ENCODE data around the gene PTBP3. TPM values are rescaled to one million over a fixed set of nuclear protein-coding genes. Genes with fewer than 3 reads are reported as not detected.
"Not testable (repeated sequence)": the region's sequence is repeated elsewhere in the genome, so short reads cannot be mapped to it uniquely, and the experiment has no call there.

PTBP3 gene
- total and polyA plus RNA-seq, 2 experiments from 2014 or later, result 14.7 to 26.5 TPM

- no peaks in the 10 kb centered on the region for H4K20me1 ChIP-seq (ENCODE audit: insufficient read depth)
- DNase-seq, result no peak
- H3K27me3 ChIP-seq (replicated peaks; ENCODE audit: insufficient read depth), result no peaks in the 10 kb centered on the region
- H2AFZ ChIP-seq, result no peak overlapping the region
- peaks cover 4% of the 10 kb centered on the region for H3K9me3 ChIP-seq (ENCODE audit: low read depth)
- TF ChIP-seq EZH2phosphoT487 (IDR thresholded peaks at IDR 0.05; ENCODE audit: insufficient read depth, low read depth) (no peak), EZH2 (IDR thresholded peaks at IDR 0.05; ENCODE audit: insufficient read depth, poor library complexity, severe bottlenecking) (no peak)
- no peak overlapping the region for H3K4me3 ChIP-seq
- H3K9ac ChIP-seq, result no peak overlapping the region
- 93 to 99% methylated on average over 6 of the region's 6 CpGs for WGBS, 2 experiments (ENCODE audit: low coverage in 1 of 2, low lambda C conversion rate in 2 of 2, missing lambda C conversion rate in 2 of 2)
- H3K79me2 ChIP-seq (ENCODE audit: insufficient read depth), result peaks cover 98% of the 10 kb centered on the region
- H3K4me2 ChIP-seq (ENCODE audit: unreplicated experiment), result no peak overlapping the region
- H3K36me3 ChIP-seq (ENCODE audit: low read depth), result peaks cover 10% of the 10 kb centered on the region
- no peak overlapping the region for H3K27ac ChIP-seq
- H3K9me2 ChIP-seq (ENCODE audit: insufficient read depth), result no peaks in the 10 kb centered on the region
- no peaks in the 10 kb centered on the region for H3K4me1 ChIP-seq (ENCODE audit: insufficient read depth)
- H3F3A ChIP-seq (ENCODE audit: insufficient read depth), result no peaks in the 10 kb centered on the region
- in situ Hi-C loops (cut with MboI), result no loop called here
Measured at GRCh38 chr9:112283582-112284253, 49.7 kb downstream of the PTBP3 start.

- H4K20me1 ChIP-seq (ENCODE audit: insufficient read depth); H3K27ac ChIP-seq; H2AFZ ChIP-seq; H3K36me3 ChIP-seq (ENCODE audit: low read depth); H3K9me3 ChIP-seq (ENCODE audit: low read depth); H3K27me3 ChIP-seq (replicated peaks; ENCODE audit: insufficient read depth); H3K9me2 ChIP-seq (ENCODE audit: insufficient read depth); DNase-seq; H3K4me2 ChIP-seq (ENCODE audit: unreplicated experiment); H3K4me1 ChIP-seq (ENCODE audit: insufficient read depth); H3K4me3 ChIP-seq; H3K9ac ChIP-seq; H3F3A ChIP-seq (ENCODE audit: insufficient read depth); in situ Hi-C loops (cut with MboI): not testable (repeated sequence)
- peaks cover 98% of the 10 kb centered on the region for H3K79me2 ChIP-seq (ENCODE audit: insufficient read depth)
- WGBS, 2 experiments (ENCODE audit: low coverage in 1 of 2, low lambda C conversion rate in 2 of 2, missing lambda C conversion rate in 2 of 2), result 95 to 97% methylated on average over 3 of the region's 3 CpGs
Measured at GRCh38 chr9:112282841-112283240, 50.6 kb downstream of the PTBP3 start.

- Histone ChIP-seq H3K4me1 (ENCODE audit: insufficient read depth) (no peaks in the 10 kb centered on the region), H3F3A (ENCODE audit: insufficient read depth) (no peaks in the 10 kb centered on the region), H3K4me2 (ENCODE audit: unreplicated experiment) (no peak overlapping the region), H4K20me1 (ENCODE audit: insufficient read depth) (no peaks in the 10 kb centered on the region), H3K4me3 (no peak overlapping the region), H3K9ac (no peak overlapping the region), H3K27me3 (replicated peaks; ENCODE audit: insufficient read depth) (no peaks in the 10 kb centered on the region), H3K36me3 (ENCODE audit: low read depth) (no peaks in the 10 kb centered on the region; the same call in 1 of the 2 replicates), H3K27ac (no peak overlapping the region), H2AFZ (no peak overlapping the region), H3K9me2 (ENCODE audit: insufficient read depth) (no peaks in the 10 kb centered on the region), H3K9me3 (ENCODE audit: low read depth) (peaks cover 4% of the 10 kb centered on the region), H3K79me2 (ENCODE audit: insufficient read depth) (peaks cover 98% of the 10 kb centered on the region)
- in situ Hi-C loops (cut with MboI), result no loop called here
- 96 to 98% methylated on average over 2 of the region's 2 CpGs for whole genome bisulfite sequencing, 2 experiments (ENCODE audit: low coverage in 1 of 2, low lambda C conversion rate in 2 of 2, missing lambda C conversion rate in 2 of 2)
- TF ChIP-seq EZH2phosphoT487 (IDR thresholded peaks at IDR 0.05; ENCODE audit: insufficient read depth, low read depth) (no peak), EZH2 (IDR thresholded peaks at IDR 0.05; ENCODE audit: insufficient read depth, poor library complexity, severe bottlenecking) (no peak)
- no peak for DNase-seq
Measured at GRCh38 chr9:112280904-112281303, 52.5 kb downstream of the PTBP3 start.

- Histone ChIP-seq H3K79me2 (ENCODE audit: insufficient read depth) (peaks cover 99% of the 10 kb centered on the region), H3K9me2 (ENCODE audit: insufficient read depth) (no peaks in the 10 kb centered on the region), H3K9me3 (ENCODE audit: low read depth) (peaks cover 4% of the 10 kb centered on the region), H3K36me3 (ENCODE audit: low read depth) (no peaks in the 10 kb centered on the region; the same call in none of the 2 replicates), H3K27ac (no peak overlapping the region), H2AFZ (no peak overlapping the region), H3K27me3 (replicated peaks; ENCODE audit: insufficient read depth) (no peaks in the 10 kb centered on the region), H3K4me1 (ENCODE audit: insufficient read depth) (no peaks in the 10 kb centered on the region), H3K4me3 (no peak overlapping the region), H3K4me2 (ENCODE audit: unreplicated experiment) (no peak overlapping the region), H4K20me1 (ENCODE audit: insufficient read depth) (no peaks in the 10 kb centered on the region), H3F3A (ENCODE audit: insufficient read depth) (peaks cover 5% of the 10 kb centered on the region; the same call in 1 of the 2 replicates), H3K9ac (no peak overlapping the region)
- no peak for DNase-seq
- no peak for TF ChIP-seq EZH2phosphoT487 (IDR thresholded peaks at IDR 0.05; ENCODE audit: insufficient read depth, low read depth)
- in situ Hi-C loops (cut with MboI), result no loop called here
Measured at GRCh38 chr9:112279501-112279900, 53.9 kb downstream of the PTBP3 start.

GRCh38 chr9:112278152-112278551 is 55.3 kb downstream of the PTBP3 start:
- no peak overlapping the region for H3K4me2 ChIP-seq (ENCODE audit: unreplicated experiment)
- peaks cover 100% of the 10 kb centered on the region for H3K79me2 ChIP-seq (ENCODE audit: insufficient read depth)
- peaks cover 4% of the 10 kb centered on the region; the same call in 1 of the 2 replicates for H3K4me1 ChIP-seq (ENCODE audit: insufficient read depth)
- in situ Hi-C loops (cut with MboI), result no loop called here
- H3K27me3 ChIP-seq (replicated peaks; ENCODE audit: insufficient read depth), result no peaks in the 10 kb centered on the region
- no peaks in the 10 kb centered on the region for H4K20me1 ChIP-seq (ENCODE audit: insufficient read depth)
- 64 to 66% methylated on average over 3 of the region's 3 CpGs for WGBS, 2 experiments (ENCODE audit: low coverage in 1 of 2, low lambda C conversion rate in 2 of 2, missing lambda C conversion rate in 2 of 2)
- no peak overlapping the region for H3K9ac ChIP-seq
- no peak overlapping the region for H3K4me3 ChIP-seq
- no peak overlapping the region for H3K27ac ChIP-seq
- no peak for DNase-seq
- H3K9me2 ChIP-seq (ENCODE audit: insufficient read depth), result no peaks in the 10 kb centered on the region
- H3F3A ChIP-seq (ENCODE audit: insufficient read depth), result peaks cover 9% of the 10 kb centered on the region; the same call in 1 of the 2 replicates
- no peaks in the 10 kb centered on the region; the same call in none of the 2 replicates for H3K36me3 ChIP-seq (ENCODE audit: low read depth)
- peaks cover 4% of the 10 kb centered on the region for H3K9me3 ChIP-seq (ENCODE audit: low read depth)
- H2AFZ ChIP-seq, result no peak overlapping the region
- TF ChIP-seq EZH2 (IDR thresholded peaks at IDR 0.05; ENCODE audit: insufficient read depth, poor library complexity, severe bottlenecking), result no peak
- no peak for TF ChIP-seq EZH2phosphoT487 (IDR thresholded peaks at IDR 0.05; ENCODE audit: insufficient read depth, low read depth)
